Dedifferentiated amniotic fluid mesenchymal stem cell (primary cell): ENCODE data around the gene SORCS2.

Experiments used
- DNase-seq: peaks from one replicate; pipeline ENCODE4 v3.0.0-alpha.2; 2016; ENCODE audit errors: extremely low spot score

SORCS2 gene

DNA sequence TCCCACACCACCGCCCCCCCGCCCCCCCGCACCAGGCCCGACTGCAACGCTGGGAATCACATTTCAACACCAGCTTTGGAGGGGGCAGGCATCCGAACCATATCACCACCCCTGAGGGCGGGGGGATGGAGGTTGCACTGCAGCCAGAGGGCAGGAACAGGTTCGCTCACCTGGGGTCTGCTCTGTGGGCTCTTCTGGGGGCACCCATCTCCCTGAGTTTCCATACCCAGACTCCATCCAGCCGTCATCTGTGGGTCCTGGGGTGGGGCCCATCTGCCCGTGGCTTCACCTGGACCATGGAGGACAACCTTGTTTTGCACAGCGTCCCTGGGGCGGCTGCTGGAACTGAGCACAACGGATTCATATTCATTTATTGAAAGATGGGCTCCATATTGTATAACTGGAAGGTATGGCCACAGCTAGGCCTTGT is 235.5 kb downstream of the SORCS2 start:
- DNase-seq: no peak

DNA sequence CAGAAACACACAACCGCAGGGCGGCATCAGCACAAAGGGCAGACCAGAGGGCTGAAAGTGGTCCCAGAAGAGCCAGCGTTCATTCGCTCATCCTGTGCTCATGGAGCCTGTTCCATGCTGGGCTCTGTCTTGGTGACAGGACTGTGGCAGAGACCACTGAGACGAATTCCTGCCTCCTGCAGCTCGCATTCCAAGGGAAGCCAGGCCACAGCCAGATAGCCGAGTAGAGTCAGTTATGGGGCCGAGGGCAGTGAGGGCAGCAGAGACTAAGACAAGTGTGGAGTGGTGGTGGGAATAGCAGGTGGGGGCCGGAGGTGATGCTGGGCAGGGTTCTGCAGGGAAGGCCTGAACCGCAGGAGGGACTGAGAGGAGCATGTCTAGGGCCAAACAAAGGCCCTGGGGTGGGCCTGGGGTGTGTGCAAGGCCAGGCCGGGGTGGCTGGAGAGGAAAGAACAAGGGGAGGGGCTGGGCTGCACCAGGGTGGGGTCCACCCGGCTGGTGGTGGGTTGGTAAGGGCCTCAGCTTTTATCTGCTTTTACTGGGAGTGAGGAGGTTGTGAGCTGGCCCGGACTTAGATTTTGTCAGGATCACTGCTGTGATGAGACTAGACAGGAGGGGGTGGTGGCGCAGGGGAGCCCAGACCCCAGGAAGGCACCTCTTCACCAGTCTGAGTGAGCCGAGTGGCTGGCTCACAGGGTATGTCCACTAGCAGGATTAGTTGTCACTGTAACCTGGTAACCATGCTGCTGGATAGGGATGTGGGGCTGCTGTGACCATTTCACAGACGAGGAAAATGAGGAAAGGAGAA is 236.1 kb downstream of the SORCS2 start:
- no peak for DNase-seq

DNA sequence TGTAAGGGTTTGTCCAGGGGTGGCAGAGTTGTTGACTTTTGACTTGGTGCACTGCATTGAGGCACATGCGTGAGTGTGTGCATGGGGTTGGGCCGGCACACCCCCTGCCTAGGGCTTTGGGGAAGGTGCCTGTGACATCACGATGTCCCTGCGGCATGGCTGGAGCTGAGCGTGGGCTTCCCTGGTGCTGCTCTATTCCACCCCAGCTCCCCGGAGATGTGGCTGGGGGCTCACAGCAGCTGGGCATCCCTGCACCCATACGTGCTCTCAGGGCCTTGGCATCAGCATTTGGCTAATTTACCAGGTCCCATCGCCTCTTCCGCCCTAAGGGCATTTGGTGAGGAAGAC is 236.7 kb downstream of the SORCS2 start:
- no peak for DNase-seq

GRCh38 chr4:7429601-7430078 is 237.3 kb downstream of the SORCS2 start:
- no peak for DNase-seq

GRCh38 chr4:7430368-7430964 is 238.1 kb downstream of the SORCS2 start:
- no peak for DNase-seq

- DNase-seq: no peak
Observed at GRCh38 chr4:7430965-7431695, 238.8 kb downstream of the SORCS2 start.

DNA sequence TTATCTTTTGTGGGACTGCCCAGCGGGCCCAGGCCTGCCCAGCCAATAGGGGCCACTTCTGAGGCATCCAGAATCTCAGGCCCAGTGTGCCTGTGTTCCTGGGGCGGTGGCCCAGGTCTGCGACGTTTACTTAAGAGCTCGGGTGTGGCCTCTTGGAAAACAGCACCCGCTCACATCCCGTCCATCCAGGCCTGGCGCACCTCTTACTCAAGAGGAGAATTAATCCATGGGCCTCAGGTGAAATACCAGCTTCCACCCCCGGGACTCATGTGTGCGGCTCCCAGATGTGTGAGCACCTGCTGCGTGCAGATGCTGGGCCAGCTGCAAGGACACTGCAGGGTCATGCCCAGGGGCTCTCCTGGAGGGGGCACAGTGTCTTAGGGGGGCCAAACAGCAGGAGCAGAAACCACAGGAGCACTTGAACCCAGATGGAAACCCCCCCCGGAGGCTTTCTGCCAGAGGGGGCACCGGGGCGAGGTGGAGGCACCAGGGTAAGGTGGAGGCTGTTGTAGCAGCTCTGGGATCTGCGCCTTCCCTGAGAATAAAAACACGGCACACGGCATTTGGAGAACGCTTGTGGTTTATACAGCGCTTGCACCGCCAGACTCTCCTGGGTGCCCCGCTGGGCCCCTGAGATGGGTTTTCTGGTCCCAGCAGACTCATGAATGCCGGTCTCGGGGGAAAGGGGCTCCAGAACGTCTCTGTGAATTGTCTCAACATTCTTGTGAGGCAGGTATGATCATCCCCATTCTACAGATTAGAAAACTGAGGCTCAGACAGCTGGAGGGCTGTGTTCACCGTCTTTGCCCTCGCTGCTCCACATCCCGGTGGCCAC is 239.6 kb downstream of the SORCS2 start:
- no peak for DNase-seq

DNA sequence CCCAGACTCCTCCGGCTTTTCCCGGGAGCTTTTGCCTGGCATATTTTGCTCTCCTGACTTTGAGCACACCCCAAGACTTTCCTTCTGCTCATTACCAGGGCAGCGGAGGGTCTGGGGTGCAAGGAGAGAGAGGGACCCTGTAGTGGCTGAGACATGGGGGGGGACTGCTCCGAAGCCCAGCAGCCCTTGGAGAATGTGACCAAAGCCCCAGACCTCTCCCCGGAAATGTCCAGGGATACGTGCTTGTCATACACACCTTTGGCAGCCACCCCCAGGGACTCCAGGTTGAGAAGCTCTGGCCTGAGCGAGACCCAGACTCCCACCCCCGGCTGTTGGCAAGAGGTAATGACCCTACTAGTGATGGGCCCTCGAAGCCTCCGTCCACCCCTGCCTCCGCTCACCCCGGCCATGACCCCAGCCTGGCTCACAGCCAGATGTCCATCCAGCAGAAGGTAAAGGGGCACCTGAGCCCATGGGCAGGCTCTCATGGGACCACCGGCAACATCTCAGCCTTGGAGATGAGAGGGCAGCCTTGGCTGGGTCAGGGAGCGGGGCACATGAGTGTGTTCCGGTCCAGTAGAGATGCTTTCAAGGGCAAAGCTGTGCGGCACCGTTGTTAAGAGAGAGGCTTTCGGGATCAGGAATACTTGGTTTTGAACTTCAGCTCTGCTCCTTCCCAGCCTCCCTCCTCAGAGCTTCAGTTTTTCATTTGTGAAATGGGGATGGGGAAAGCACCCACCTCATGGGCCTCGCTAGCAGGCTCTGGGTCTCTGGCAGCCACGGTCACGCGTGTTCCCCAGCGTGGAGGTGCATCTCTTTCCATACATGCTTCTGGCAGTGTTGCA is 240.4 kb downstream of the SORCS2 start:
- DNase-seq: no peak

GRCh38 chr4:7433376-7434140 is 241.2 kb downstream of the SORCS2 start:
- DNase-seq: no peak

- DNase-seq: no peak
Observed at GRCh38 chr4:7434141-7434765, 241.9 kb downstream of the SORCS2 start.

DNA sequence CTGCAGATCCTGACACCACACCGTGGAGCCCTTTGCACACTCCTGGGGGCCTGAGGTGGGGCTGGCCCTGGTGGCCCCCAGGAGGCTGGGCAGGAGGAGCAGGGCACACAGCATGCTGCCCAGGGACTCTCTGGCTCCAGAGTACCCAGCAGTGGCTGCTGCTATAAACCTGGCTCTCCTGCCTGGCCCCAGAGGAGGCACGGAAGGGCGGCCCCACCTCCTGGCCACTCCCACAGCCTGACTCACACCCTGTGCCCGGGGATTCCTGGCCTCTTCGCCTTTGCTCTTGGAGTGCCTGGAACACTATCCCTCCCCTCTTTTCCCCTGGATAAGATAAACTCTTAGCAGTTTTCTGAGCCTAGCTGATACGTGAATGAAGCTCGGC is 242.4 kb downstream of the SORCS2 start, which contains the start of gene PSAPL1:
PSAPL1 (minus strand) TSS at position 165 of the 385 bp plus-strand sequence; CDS start at position 114, 51 bp downstream.
- DNase-seq: no peak

DNA sequence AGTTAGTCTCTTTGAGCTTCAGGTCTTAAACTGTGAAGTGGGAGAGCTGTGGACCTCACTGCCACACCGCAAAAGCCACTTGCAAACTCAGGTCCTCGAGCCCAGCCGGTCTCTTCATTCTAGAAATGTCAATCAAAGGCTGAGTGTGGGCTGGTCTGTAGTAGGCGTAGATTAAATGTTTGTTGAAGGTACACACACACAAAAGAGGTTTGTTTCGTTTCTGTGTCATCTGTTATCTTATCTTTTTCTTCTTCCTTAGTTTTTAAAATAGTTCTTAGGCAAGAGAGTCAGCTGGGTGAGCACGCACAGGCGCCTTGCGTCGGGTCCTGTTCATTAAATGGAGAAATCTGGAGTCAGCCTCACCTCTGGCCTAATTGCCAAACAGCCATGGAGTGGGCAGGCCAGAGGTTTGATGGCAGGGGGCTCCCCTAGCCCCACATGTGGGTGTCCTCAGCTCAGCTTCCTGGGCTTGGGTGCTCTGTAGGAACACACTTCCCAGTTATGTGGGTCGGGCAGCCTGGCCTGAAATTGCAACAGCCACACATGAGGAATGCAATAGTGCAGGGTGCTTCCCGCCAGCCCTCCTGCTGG is 243.2 kb downstream of the SORCS2 start:
- DNase-seq: no peak

- DNase-seq: no peak
Observed at GRCh38 chr4:7436256-7436655, 243.9 kb downstream of the SORCS2 start.

DNA sequence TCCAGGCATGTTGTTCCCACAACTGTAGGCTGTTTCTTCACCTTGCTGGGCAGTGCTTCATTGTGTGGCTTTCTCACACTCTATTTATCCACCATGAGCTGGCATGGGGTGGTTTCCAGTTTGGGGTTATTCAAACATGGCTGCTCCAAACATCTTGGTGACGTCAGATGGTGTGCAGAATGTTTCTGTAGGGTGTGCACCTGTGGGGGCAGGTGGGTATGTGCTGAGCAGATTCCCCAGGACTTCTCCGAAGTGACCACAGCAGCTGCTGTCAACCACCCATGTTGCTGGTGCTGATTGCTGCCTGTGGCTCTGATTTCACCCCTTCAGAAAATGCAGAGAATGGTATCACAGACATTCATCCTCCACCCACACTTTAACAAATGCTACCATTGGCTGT is 247.4 kb downstream of the SORCS2 start:
- no peak for DNase-seq

DNA sequence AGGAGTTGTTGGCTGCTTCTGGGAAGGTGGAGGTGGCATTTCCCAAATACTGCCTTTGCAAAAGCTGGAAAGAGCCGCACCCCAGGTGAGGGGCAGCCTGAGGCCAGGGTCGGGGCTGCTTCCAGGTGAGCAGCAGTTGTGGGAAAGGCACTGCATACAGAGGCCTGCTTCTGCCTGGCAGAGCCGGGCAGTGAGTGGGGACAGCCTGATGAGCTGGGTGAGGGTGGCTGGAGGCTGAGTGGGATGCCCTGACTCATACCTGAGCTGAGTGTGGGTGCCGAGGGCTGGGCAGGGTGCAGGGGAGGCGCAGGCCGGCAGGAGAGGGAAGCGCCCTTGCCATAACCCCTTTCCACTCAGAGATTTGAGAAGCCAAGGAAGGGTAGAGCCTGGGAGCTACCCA is 248.9 kb downstream of the SORCS2 start:
- no peak for DNase-seq

GRCh38 chr4:7442574-7443162 is 250.3 kb downstream of the SORCS2 start:
- no peak for DNase-seq

GRCh38 chr4:7444314-7444713 is 252.0 kb downstream of the SORCS2 start:
- DNase-seq: no peak

DNA sequence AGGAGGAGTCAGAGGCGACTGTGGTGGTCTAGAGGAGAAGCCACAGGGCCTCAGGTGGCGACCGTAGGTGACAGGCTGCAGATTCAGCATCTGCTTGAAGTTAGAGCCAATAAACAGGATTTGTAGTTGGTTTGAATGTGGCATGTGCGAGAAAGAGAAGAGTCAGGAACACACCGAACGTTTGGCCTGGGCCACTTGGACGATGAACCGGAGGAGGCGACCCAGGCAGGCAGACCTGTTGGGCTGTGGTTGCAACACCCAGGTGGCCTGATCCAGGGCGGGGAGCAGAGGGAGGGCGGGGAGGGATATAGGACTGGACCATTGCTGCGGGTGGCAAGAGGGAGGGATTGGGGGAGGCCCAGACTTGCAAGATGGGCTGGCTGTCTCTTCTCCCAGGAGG is 252.4 kb downstream of the SORCS2 start:
- DNase-seq: no peak

- no peak for DNase-seq
Observed at GRCh38 chr4:7447236-7447635, 254.9 kb downstream of the SORCS2 start.
